B cell (primary cell): ENCODE data around the gene FUT7. TPM values are rescaled to one million over a fixed set of nuclear protein-coding genes. Genes with fewer than 3 reads are reported as not detected.

ENCODE experiments used
- ATAC-seq: fragments of 200-7000 bp; cut with Tn5 transposase; one replicate; pipeline ENCODE4 v1.10.0; 2021; ENCODE audit warnings: low read depth, mild to moderate bottlenecking, moderate number of reproducible peaks, moderate library complexity
- CTCF ChIA-PET: fragments of 350-600 bp; sonication (Branson Sonifier 250); formaldehyde crosslinking; loops from one replicate; lab custom pipeline; 2021; ENCODE audit warnings: antibody characterized with exemption, inconsistent platforms; lab: Charles Lee
- POLR2A ChIA-PET: fragments of 350-600 bp; sonication (Branson Sonifier 250); formaldehyde crosslinking; loops from one replicate; lab custom pipeline; 2021; ENCODE audit warnings: antibody characterized with exemption; lab: Charles Lee
- DNase-seq: peaks from one replicate; pipeline ENCODE4 v3.0.0; 2013
- H2AFZ ChIP-seq: 2 replicates; pipeline ENCODE4 v1.6.1; 2012; ENCODE audit warnings: mild to moderate bottlenecking, low read depth, low read length; ENCODE audit not compliant: insufficient read depth, poor library complexity, severe bottlenecking
- H3K27ac ChIP-seq, 2 donors: 1 replicate in 1 of 2; 2 replicates in 1 of 2; pipeline ENCODE4 v1.5.1; 2012 to 2013; ENCODE audit warnings: low read length in 2 of 2, mild to moderate bottlenecking in 2 of 2, moderate library complexity in 1 of 2
- H3K27me3 ChIP-seq, 4 experiments: fragments of 200-600 bp in 1 of 4; sonication (generic) in 1 of 4; replicated peaks in 1 of 4; 1 replicate in 2 of 4; 2 replicates in 2 of 4; pipeline versions ENCODE4 v1.6.1 to v1.7.0; 2013 to 2016; ENCODE audit warnings: low read length in 3 of 4, mild to moderate bottlenecking in 2 of 4, mixed read lengths in 1 of 4, moderate library complexity in 1 of 4; ENCODE audit not compliant: insufficient read depth in 4 of 4, control insufficient read depth in 3 of 4; ENCODE audit errors: control extremely low read depth in 1 of 4
- H3K36me3 ChIP-seq, 2 experiments: replicated peaks in 1 of 2; 1 replicate in 1 of 2; 2 replicates in 1 of 2; pipeline versions ENCODE4 v1.6.1 to v1.7.1; 2013; ENCODE audit warnings: low read length in 1 of 2; ENCODE audit not compliant: insufficient read depth in 2 of 2, control insufficient read depth in 1 of 2; ENCODE audit errors: control extremely low read depth in 1 of 2, extremely low read depth in 1 of 2
- H3K4me1 ChIP-seq, 2 donors: fragments of 200-600 bp in 1 of 2; sonication (generic) in 1 of 2; 1 replicate in 1 of 2; 2 replicates in 1 of 2; pipeline versions ENCODE4 v1.5.1 to v1.6.1; 2013 to 2017; ENCODE audit warnings: low read length in 2 of 2; ENCODE audit not compliant: control insufficient read depth in 2 of 2, insufficient read depth in 2 of 2
- H3K4me2 ChIP-seq: replicated peaks from 2 replicates; pipeline ENCODE3; 2012; ENCODE audit warnings: mild to moderate bottlenecking, low read depth, low read length; ENCODE audit not compliant: poor library complexity, severe bottlenecking
- H3K4me3 ChIP-seq, 5 experiments: fragments of 200-600 bp in 1 of 5; sonication (generic) in 1 of 5; 1 replicate in 3 of 5; 2 replicates in 2 of 5; pipeline versions ENCODE4 v1.5.1 to v1.7.0; 2011 to 2016; ENCODE audit warnings: low read length in 4 of 5, mild to moderate bottlenecking in 4 of 5, low read depth in 2 of 5, control low read depth in 1 of 5, moderate library complexity in 1 of 5; ENCODE audit not compliant: insufficient read depth in 1 of 5; ENCODE audit errors: control extremely low read depth in 1 of 5, extremely low read depth in 1 of 5
- H3K79me2 ChIP-seq: fragments of 200-600 bp; sonication (generic); one replicate; pipeline ENCODE4 v1.6.0; 2016; ENCODE audit warnings: low read length; ENCODE audit not compliant: control insufficient read depth, insufficient read depth
- H3K9ac ChIP-seq: fragments of 200-600 bp; sonication (generic); 2 replicates; pipeline ENCODE4 v1.6.1; 2017; ENCODE audit warnings: mild to moderate bottlenecking, low read length, moderate library complexity
- H3K9me3 ChIP-seq, 3 donors: one replicate each; pipeline versions ENCODE4 v1.6.1 to v1.7.1; 2013; ENCODE audit warnings: low read length in 2 of 3; ENCODE audit not compliant: control insufficient read depth in 2 of 3, insufficient read depth in 1 of 3; ENCODE audit errors: control extremely low read depth in 1 of 3
- H4K20me1 ChIP-seq: 2 replicates; pipeline ENCODE4 v1.6.0; 2012; ENCODE audit warnings: mild to moderate bottlenecking, low read length; ENCODE audit not compliant: insufficient read depth, control insufficient read depth, poor library complexity, severe bottlenecking
- H3K27ac Mint-ChIP-seq: one replicate; pipeline ENCODE4 v1.8.0; 2021; ENCODE audit warnings: mixed read lengths
- H3K27me3 Mint-ChIP-seq: one replicate; pipeline ENCODE4 v1.8.0; 2021; ENCODE audit warnings: mixed read lengths
- H3K4me1 Mint-ChIP-seq: one replicate; pipeline ENCODE4 v1.8.0; 2021; ENCODE audit warnings: mixed read lengths
- H3K4me3 Mint-ChIP-seq: one replicate; pipeline ENCODE4 v1.8.0; 2021; ENCODE audit warnings: mixed read lengths
- H3K9me3 Mint-ChIP-seq: one replicate; pipeline ENCODE4 v1.8.0; 2022; ENCODE audit warnings: mixed read lengths; ENCODE audit not compliant: insufficient read depth
- CTCF ChIP-seq: fragments of 200-600 bp; IDR thresholded peaks from one replicate; pipeline ENCODE4 v1.8.0; 2022; ENCODE audit warnings: antibody characterized with exemption, mild to moderate bottlenecking
- EZH2 ChIP-seq: IDR thresholded peaks from 2 replicates; pipeline ENCODE4 v1.6.1; 2012; ENCODE audit warnings: borderline replicate concordance, low read depth, mild to moderate bottlenecking, moderate library complexity, low read length; ENCODE audit not compliant: insufficient read depth, poor library complexity, severe bottlenecking
- WGBS: methylation state at CpG from one replicate; pipeline ENCODE4 v1.1.5; 2013; ENCODE audit warnings: missing lambda C conversion rate; ENCODE audit not compliant: insufficient coverage; 5-methylcytosine and 5-hydroxymethylcytosine counted together
- intact Hi-C: fragments of 100-400 bp; cut with micrococcal nuclease; formaldehyde crosslinking; loops from one replicate; pipeline ENCODE4 v1.10.0; 2022
- polyA plus RNA-seq: library from polyadenylated mRNA; depleted of rRNA; stranded (reverse); fragments of >200 nt; gene quantifications from 2 replicates; pipeline ENCODE4 v1.2.3, GENCODE V29; 2012
- total RNA-seq, 2 donors: library from RNA; stranded (reverse); fragments of 120-200 nt in 1 of 2; gene quantifications; 1 replicate in 1 of 2; 2 replicates in 1 of 2; pipeline versions ENCODE4 v1.2.3 to v1.2.4, GENCODE V29; 2013 to 2022

The FUT7 gene
- total and polyA plus RNA-seq, 2 donors (not counting 1 experiment from before 2014, with no cell fraction given): 7.3 to 8.2 TPM

DNA sequence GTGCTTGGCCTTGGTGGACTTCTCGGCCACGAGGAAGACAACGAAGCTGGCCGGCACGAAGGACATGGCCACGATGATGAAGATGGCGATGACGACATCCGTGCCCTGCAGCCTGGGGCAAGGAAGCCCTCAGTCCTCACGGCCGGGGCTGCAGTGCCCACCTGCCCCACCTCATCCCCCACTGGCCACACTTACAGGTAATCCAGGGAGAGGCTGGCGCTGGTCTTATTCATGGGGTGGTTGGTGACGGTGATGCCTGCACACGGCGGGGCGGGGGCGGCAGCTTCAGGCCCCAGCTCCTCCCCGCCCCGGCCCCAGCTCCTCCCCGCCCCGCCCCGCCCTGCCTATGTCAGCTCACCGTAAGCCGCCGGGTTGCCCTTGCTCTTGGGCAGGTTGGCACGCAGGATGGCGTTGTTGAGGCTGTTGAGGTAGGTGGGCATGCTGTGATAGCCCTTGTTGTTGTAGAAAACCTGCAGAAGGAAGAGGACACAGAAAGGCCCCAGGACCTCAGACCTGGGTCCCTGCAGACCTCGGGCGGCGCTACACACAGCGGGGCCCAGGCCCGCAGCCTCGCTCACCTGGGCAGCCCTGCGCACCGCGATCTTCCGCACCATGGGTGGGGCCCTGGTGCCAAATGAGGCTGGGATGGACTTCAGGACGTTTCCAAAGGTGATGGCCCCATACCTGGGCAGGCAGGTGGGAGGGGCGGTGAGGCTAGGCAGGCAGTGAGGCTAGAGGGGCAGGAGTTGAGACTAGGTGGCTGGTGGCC, 19.8 kb downstream of the FUT7 start:
- Histone ChIP-seq H3K27ac (no peak overlapping the region), H3K27me3 (no peaks in the 10 kb centered on the region), H3K79me2 (no peaks in the 10 kb centered on the region), H3K9ac (no peak overlapping the region), H2AFZ (no peak overlapping the region), H3K9me3 (no peaks in the 10 kb centered on the region), H3K4me2 (no peak overlapping the region), H3K4me1 (no peaks in the 10 kb centered on the region), H4K20me1 (no peaks in the 10 kb centered on the region), H3K4me3 (no peak overlapping the region), H3K36me3 (peaks cover 1 to 5% of the 10 kb centered on the region in 2 experiments)
- CTCF ChIA-PET: no interaction called here
- no peak overlapping the region for H3K27ac Mint-ChIP-seq
- no peaks in the 10 kb centered on the region for H3K27me3 Mint-ChIP-seq
- 93% methylated on average over 37 of the region's 39 CpGs for WGBS
- ATAC-seq: no peak
- no peak overlapping the region for H3K4me3 Mint-ChIP-seq
- DNase-seq: no peak
- POLR2A ChIA-PET: interaction anchor here (0.6 to 0.9 kb wide), 2 partner anchors 17 to 249 kb away, joined by 3 to 10 read pairs; no protein-coding TSS in a partner anchor
- intact Hi-C loops: no loop called here
- no peaks in the 10 kb centered on the region for H3K9me3 Mint-ChIP-seq
- H3K4me1 Mint-ChIP-seq: no peaks in the 10 kb centered on the region
- TF ChIP-seq EZH2 (no peak), CTCF (no peak)

DNA sequence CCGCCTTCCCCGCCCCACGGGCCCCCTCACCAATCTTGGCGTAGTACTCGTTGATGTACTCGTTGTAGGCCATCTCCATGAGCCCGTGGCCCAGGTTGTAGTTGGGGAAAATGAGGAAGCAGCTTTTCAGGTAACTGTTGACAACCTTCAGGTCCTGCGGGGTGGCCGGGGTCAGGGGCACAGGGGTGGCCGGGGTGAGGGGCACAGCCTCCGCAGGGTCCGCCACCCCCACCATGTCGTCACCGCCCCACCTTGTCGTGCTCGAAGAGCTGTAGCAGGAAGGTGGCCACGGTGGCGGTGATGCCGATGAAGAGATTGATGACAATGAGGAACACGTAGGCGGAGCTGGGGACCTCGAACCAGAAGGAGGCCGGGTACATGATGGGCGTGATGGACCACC, 20.7 kb downstream of the FUT7 start:
- ATAC-seq: no peak
- no peak for TF ChIP-seq CTCF
- no peak for TF ChIP-seq EZH2
- no peak overlapping the region for H2AFZ ChIP-seq
- no peaks in the 10 kb centered on the region for H3K9me3 ChIP-seq
- ChIA-PET POLR2A (interaction anchor here (0.6 to 0.9 kb wide), 2 partner anchors 18 to 250 kb away, joined by 3 to 10 read pairs; no protein-coding TSS in a partner anchor), CTCF (no interaction called here)
- no peaks in the 10 kb centered on the region for H3K27me3 ChIP-seq
- no peak overlapping the region for H3K4me3 ChIP-seq
- no peaks in the 10 kb centered on the region for H3K4me1 ChIP-seq
- 93% methylated on average over 19 of the region's 24 CpGs for WGBS
- no peak overlapping the region for H3K9ac ChIP-seq
- H4K20me1 ChIP-seq: no peaks in the 10 kb centered on the region
- Mint-ChIP-seq H3K27me3 (no peaks in the 10 kb centered on the region), H3K27ac (no peak overlapping the region), H3K4me1 (no peaks in the 10 kb centered on the region), H3K4me3 (no peak overlapping the region), H3K9me3 (no peaks in the 10 kb centered on the region)
- no peak for DNase-seq
- peaks cover 0 to 1% of the 10 kb centered on the region in 2 experiments for H3K36me3 ChIP-seq
- H3K27ac ChIP-seq: no peak overlapping the region
- intact Hi-C loops: no loop called here
- H3K79me2 ChIP-seq: no peaks in the 10 kb centered on the region
- no peak overlapping the region for H3K4me2 ChIP-seq
